ENCODE results near the gene PPFIBP1.

DNA sequence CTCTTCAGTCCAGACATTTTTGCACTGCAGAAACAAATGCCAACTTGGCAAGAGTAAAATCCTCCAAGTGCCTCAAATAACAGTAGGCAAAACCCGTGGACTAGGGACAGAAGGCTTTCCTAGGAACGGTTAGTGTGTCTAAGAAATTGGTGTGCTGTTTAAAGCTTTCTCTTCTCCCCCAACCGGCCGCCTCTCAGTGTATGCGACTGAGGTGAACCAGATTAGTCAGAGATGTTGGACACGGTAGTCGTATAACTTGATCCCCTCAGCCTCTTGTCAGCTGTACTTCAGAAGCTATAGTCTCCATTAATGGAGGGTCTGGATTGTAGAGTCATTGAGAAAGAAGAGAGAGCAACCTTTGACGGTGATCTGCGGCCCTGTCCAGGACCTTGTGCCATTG is 21.7 kb downstream of the PPFIBP1 start:
- TF ChIP-seq, protein P1, sequence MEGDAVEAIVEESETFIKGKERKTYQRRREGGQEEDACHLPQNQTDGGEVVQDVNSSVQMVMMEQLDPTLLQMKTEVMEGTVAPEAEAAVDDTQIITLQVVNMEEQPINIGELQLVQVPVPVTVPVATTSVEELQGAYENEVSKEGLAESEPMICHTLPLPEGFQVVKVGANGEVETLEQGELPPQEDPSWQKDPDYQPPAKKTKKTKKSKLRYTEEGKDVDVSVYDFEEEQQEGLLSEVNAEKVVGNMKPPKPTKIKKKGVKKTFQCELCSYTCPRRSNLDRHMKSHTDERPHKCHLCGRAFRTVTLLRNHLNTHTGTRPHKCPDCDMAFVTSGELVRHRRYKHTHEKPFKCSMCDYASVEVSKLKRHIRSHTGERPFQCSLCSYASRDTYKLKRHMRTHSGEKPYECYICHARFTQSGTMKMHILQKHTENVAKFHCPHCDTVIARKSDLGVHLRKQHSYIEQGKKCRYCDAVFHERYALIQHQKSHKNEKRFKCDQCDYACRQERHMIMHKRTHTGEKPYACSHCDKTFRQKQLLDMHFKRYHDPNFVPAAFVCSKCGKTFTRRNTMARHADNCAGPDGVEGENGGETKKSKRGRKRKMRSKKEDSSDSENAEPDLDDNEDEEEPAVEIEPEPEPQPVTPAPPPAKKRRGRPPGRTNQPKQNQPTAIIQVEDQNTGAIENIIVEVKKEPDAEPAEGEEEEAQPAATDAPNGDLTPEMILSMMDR (IDR thresholded peaks at IDR 0.05) = no peak
- TF ChIP-seq POLR2AphosphoS5 (IDR thresholded peaks at IDR 0.05) (no peak), POLR2A (IDR thresholded peaks at IDR 0.05) (no peak)

Data from breast epithelium (tissue), 3 donors.